Measurements from ENCODE around the gene MT2A.

DNA sequence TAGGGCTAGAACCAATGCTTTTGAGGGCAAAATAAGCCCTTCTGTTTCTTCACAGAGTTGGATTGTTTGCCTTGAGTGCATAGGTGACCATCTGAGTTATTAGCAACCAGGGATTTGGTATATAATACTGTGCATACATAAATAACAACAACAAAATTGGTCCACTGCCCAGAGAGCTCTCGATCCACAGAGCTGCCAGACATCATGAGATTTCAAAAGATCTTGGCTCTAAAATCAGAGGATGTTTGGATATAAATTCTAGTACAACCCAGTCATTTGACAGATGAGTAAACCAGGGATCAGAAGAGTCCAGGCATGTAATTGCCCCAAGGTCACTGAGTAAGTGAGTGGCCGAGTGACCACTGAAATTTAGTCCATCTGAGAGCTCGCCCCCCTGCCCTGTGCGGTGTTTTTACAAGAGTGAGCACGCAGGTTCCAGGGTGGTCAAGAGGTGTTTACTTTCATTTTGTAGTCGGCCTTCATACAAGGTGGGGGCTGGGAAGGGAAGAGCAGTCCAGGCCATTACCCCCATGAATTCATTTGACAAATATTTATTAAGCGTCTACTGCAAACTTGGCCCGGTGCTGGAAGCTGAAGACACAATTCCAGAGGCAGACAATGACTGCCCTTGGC, 1.8 kb upstream of the MT2A start:
- TF ChIP-seq, protein P1, sequence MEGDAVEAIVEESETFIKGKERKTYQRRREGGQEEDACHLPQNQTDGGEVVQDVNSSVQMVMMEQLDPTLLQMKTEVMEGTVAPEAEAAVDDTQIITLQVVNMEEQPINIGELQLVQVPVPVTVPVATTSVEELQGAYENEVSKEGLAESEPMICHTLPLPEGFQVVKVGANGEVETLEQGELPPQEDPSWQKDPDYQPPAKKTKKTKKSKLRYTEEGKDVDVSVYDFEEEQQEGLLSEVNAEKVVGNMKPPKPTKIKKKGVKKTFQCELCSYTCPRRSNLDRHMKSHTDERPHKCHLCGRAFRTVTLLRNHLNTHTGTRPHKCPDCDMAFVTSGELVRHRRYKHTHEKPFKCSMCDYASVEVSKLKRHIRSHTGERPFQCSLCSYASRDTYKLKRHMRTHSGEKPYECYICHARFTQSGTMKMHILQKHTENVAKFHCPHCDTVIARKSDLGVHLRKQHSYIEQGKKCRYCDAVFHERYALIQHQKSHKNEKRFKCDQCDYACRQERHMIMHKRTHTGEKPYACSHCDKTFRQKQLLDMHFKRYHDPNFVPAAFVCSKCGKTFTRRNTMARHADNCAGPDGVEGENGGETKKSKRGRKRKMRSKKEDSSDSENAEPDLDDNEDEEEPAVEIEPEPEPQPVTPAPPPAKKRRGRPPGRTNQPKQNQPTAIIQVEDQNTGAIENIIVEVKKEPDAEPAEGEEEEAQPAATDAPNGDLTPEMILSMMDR (IDR thresholded peaks at IDR 0.05), result no peak
- TF ChIP-seq POLR2A (IDR thresholded peaks at IDR 0.05), result peak in 1 of 2 donors; percentile 50
